NCI-H82 treated with DMSO at 0.1 percent for 48 hours (cell line): ENCODE measurements around the gene H3-3A.

Experiments
- DNase-seq: peaks from one replicate; lab custom pipeline; 2025; ENCODE audit not compliant: unreplicated experiment; lab: John Stamatoyannopoulos, UW

H3-3A gene

DNA sequence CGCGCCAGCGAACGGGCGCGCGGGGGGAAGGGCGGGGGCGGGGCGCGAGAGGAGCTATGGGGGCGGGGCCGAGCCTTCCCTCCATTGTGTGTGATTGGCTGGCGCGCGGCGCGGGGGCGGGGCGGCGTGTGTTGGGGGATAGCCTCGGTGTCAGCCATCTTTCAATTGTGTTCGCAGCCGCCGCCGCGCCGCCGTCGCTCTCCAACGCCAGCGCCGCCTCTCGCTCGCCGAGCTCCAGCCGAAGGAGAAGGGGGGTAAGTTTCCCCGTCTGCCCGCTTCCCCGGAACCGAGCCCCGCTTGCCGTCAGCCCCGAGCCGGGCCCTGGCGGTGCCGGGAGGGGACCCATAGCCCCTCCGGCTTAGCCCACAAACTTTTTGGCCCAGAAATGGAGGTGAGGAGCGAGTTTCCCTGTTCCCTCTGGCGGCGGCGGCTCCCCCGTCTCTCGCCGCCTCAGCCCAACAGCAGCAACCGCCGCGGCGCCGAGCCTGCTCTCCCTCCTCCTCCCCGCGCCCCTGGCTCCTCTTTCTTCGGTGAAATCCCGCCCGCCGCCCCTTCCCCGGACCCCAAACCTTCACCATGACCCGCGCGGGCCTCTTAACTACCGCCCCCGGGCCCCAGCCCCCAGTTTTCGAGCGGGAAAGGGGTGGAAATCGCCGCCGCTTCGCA, at the start of gene H3-3A:
H3-3A (plus strand) TSS at position 159 of the 666 bp plus-strand sequence. CDS start 1,636 bp downstream, outside the sequence.
- DNase-seq: peak; percentile 92

DNA sequence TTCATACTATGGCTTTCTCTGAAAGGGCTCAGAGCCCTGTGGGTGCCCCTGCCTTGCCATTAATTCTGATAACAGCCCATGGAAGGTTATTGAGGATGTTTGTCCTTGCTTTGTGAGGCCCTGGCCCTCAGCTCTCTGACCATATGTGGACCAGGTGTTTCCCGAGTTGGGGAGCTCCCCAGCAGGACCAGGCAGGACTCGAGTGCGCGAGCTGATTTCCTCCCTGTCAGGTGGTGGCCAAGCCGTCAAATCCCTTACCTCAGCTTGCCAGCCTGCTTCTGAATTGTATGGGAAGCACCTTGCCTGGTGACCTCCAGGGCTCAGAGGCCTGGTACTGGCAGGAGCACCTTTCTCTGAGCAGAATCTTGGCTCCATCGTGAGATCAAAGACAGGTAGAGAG, 45.4 kb upstream of the H3-3A start:
- DNase-seq: no peak

DNA sequence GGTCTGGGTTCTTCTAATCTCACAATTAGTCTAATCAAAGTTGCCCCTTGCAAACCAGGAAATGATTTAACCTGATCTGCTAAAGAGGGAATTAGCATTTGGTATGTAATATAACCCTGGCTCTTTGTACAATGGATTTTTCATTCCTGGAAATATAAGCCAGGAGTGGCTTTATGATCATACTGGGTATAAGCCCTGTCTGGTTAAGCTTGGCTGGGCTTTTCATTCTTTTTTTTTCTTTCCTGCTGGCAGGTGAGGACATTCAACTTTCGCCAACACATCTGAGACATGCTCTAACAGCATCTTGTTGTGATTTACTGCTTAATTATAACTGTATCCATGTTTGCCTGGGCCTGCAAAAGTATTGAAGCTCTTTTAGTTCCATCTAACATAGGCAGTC, 42.9 kb upstream of the H3-3A start:
- no peak for DNase-seq

DNA sequence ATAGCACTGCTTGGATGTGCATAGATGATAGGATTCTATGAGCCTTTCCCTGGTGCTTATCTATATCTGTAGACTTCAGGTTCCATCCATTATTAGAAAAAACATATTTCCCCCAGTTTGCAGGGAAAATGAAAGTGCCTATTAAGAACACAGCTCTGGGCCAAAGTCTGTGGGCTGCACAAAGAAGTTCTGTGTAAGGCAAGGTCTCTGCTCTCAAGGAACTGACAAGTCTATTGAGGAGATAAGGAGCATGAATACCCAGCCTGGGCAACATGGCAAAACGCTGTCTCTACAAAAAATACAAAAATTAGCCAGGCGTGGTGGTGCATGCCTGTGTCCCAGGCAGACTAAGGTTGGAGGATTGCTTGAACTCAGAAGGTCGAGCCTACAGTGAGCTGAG, 41.1 kb upstream of the H3-3A start:
- DNase-seq: no peak

DNA sequence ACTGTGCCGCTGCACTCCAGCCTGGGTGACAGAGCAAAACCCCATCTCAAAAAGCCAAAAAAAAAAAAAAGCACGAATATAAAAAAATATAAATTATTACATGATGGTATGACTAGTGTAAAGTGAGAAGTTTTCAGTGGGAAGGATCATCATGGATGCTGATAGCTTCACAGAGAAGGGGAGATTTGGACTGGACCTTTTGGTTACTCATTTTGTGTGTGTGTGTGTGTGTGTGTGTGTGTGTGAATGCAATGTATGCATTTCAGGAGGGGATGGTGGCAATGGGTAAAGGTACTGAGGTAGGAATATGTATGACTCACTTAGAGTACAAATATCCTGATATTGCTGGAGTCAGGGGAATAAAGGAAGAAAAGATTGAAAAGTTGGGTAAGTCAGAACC, 40.7 kb upstream of the H3-3A start:
- DNase-seq: no peak

DNA sequence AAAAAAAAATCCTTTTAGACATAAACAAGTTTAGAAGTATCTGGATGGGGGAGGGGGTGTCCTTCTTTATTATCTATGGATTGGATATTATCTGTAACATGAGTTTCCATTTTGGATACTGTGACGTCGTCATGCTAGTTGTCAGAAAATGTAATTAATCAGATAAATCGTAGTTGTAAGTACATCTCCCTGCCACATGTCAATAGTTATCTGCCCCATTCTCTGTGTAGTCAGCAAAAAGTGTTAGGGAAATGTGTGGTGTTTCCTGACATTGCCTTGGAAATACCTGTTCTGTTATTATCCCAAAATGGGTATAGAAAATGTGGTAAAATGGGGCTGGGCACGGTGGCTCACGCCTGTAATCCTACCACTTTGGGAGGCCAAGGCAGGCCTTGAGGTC, 38.8 kb upstream of the H3-3A start:
- DNase-seq: no peak

DNA sequence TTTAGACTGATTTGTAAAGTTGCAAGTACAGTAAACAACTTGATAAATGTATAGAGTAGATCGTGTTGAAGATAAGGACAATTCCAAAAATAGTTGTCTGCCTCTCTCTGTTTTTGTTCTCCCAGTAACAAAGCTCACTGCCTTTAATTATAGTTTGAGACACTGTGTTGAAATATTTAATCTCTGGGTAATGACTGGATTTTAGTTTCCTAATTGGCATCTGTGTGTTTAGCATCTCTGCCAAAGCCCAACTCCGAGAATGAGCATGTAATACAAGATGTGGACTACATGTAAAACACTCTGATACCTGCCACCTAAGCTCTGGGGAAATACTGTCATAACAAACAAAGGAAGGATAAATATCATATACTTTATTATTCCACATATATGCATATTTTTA, 35.7 kb upstream of the H3-3A start:
- DNase-seq: no peak

DNA sequence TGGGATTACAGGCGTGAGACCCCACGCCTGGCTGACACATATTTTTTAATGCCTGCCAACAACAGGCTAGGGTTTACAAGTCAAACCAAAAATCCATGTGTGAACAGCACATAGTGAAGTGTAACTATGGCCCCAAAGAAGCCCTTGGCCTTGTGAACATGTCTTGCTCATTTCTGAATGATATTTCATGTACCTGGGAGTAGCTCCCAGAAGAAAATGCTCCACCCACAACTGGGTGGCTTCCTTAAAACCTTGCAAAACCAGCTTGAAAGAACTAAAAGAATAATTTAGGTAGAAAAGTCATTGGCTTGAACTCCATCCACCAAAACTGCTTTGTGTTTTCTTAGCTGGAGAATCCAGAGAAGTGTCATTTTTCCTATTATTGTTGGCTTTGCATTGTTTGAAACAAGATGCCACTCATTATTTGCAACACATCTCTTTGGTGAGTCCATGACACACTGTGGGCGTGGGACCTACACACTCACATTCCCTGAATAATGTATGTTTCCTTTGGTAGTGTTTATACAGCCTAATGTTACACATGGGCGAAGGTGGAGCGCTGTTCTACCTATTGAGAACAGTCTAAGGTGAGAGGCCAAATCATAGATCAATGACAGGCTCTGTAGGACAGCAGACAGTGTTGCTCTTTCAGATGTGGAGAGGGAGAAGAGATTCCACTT, 34.8 kb upstream of the H3-3A start:
- no peak for DNase-seq

DNA sequence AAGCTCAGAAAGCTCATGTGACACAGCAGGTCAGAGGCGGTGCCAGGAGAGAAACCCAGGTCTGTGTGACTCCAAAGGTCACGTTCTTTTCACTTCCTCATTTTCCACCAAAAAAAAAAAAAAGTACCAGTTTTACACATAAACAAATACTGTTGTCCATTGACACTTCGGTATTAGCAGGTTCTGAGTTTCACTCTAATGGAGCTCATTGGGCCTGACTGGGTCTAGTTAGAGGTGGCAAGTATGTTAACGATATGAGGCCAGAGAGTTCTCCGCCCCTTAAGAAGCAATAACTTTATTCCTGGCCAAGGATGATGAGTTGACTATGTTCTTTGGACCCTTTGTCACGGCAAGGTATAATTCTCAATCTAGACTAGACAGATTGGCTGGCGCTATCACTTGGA, 33.4 kb upstream of the H3-3A start:
- no peak for DNase-seq

DNA sequence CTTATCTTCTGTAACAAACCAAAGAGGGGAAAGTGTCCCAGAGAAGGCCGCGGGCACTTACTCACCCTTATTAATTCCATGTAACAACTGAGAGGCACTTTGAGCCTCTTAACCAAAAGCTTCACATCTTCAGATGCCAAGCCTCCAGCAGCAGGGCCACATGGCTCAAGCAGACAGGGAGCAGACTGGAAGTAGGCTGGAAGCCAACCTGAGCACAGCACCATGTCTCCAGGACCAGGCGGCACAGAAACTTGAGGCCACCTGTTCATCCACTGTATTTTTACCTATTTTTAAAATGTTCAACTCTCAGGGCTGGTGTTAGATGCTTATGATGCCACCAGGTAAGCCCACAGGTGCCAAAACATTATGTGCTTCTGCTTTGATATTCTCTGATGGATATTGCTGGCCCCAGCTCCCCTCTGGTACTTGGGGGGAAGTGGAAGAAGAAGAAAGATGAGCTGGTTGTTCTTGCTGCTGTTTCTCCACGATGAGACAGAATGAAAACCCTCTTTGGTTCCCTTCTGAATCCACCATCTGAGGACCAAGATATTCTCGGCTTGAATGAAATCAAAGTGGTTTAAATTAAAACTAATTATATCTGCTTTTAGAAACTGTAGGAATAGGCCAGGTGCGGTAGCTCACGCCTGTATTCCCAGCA, 32.8 kb upstream of the H3-3A start:
- no peak for DNase-seq

DNA sequence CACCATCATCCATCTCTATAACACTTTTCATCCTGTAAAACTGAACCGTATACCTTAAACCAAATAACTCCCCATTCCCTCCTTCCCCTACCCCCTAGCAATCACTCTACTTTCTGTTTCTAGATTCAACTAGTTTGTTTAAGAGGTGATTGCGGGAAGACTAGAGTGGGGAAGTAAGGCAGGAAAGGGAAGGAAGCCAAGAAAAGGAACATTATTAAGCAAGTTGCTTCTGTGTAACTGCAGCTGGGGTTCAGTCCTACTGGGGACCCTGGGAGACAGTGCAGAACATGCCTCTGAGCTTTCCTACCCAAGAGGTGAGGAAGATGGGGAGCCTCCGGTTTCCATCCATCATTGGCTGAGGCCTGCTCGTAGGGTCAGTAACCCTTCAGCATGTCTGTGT, 28.9 kb upstream of the H3-3A start:
- DNase-seq: no peak

DNA sequence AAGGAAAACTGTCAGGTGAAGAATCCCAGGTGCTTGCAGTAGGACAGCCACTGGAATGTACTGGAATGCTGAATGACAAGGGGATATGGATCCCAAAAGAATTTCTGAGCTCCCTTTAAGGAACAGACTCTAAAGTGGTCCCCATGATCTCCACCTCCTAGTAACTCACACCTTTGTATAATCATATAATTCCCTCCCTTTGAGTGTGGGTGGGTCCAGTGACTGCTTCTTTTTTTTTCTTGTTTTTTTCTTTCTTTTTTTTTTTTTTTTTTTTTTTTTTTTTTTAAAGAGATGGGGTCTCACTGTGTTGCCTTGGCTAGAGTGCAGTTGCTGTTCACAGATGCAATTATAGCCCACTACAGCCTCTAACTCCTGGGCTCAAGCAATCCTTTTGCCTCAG, 28.5 kb upstream of the H3-3A start:
- DNase-seq: no peak

DNA sequence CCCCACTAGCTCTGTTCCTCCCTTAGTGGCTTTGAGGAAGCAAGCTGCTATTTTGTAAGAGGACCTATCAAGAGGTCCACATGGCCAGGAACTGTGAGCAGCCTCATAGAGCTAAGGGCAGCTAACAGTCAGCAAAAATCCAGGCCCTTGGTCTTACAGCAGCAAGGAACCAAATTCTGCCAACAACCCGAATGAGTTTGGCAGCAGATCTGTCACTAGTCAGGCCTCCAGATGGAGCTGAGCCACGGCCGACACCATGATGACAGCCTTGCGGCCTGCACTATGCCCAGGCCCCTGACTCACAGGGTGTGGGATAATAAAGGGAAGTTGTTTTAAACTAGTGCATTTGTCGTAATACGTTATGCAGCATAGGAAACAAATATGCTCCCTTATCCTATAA, 28.0 kb upstream of the H3-3A start:
- DNase-seq: no peak

DNA sequence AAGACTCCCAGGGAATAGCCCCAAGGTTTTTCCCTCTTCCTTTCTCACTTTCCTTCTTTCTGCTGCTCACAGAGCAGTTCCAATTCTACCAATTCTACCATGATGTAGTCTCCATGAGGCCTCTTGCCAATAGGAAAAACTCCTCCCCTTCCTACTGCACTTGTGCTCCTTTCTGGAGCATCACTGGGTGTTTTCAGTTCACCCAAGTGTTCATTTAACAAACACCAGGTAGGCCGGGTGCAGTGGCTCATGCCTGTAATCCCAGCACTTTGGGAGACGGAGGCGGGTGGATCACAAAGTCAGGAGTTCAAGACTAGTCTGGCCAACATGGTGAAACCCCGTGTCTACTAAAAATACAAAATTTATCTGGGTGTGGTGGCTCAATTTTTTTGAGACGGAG, 26.6 kb upstream of the H3-3A start:
- DNase-seq: no peak

DNA sequence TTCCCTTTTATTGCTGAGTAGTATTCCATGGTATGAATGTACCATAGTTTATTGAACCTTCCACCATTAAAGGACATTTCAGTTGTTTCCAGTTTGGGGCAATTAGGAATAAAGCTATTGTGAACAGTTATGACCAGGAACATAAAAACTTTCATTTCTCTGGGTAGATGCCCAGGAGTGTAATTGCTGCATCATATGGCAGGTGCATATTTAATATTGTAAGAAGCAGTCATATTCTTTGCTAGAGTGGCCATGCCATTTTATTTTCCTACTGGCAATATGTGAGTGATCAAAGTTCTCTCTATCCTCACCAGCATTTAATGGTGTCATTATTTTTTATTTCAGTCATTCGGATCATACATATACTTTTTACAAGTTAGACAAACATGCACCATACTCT, 23.9 kb upstream of the H3-3A start:
- DNase-seq: no peak

DNA sequence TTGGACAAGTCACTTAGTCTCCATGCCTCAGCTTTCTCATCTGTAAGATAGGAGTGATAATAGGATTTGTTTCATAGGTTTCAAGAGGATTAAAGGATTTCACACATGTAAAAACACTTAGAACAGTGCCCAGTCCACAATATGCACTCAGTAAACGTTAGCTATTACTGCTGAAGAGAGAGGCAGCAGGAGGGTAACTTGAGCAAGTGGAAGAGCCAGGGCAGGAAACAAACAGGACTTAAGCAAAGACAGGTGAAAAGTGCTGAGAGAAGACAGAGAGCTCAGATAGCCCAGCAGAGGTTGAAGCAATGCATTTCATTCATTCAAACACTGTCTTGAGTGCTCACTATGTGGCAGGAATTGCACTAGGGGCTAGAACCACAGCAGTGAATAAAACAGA, 21.1 kb upstream of the H3-3A start:
- peak; percentile 94 for DNase-seq

DNA sequence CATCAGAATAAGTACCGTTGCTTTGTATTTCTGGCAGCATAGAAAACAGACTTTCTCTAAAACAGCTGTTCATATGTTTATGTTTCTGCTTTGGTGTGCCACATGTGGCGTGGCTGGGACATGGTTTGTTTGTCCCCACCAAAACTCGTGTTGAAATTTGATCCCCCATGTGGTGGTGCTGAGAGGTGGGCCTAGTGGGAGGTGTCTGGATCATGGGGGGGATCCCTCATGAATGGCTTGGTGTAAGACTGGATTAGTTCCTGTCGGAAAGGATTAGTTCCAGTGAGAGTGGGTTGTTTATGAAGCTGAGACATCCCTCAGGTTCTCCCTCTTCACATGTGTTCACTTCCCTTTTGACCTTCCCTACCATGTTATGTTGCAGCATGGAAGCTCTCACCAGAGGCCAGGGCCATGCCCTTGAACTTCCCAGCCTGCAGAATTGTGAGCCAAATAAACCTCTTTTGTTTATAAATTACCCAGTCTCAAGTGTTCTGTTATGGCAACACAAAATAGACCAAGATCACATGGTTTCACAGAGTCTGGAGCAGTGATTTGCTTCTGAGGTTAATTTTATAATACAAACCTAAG, 17.9 kb upstream of the H3-3A start:
- peak; percentile 77 for DNase-seq

DNA sequence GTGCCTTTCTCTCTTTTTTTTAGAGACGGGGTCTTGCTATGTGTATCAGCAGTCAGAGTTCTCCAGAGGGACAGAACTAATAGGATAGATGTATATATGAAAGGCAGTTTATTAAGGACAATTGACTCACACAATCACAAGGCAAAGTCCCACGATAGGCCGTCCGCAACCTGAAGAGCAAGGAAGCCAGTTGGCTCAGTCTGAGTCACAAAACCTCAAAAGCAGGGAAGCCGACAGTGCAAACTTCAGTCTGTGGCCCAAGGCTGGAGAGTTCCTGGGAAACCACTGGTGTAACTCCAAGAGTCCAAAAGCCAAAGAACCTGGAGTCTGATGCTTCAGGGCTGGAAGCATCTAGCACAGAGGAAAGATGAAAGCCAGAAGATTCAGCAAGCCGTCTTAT, 16.3 kb upstream of the H3-3A start:
- DNase-seq: no peak

DNA sequence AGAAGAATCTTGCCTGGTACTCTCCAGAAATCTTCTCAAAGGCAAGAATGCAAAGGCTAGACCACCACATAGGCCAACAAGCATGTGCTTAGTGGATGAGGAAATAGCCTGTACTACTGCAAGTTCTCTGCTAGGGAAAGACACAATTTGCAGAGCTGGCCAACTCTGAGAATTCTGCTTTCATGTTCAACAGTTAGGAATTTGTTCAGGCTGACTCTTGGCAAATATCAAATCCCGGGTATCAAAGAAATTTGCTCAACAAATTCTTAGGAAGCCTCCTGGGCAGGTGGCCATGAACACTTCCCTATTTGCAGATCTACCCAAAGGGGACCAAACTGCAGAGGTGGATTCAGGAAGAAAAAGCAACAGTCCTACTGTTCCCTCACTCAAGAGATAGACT, 15.0 kb upstream of the H3-3A start:
- no peak for DNase-seq

DNA sequence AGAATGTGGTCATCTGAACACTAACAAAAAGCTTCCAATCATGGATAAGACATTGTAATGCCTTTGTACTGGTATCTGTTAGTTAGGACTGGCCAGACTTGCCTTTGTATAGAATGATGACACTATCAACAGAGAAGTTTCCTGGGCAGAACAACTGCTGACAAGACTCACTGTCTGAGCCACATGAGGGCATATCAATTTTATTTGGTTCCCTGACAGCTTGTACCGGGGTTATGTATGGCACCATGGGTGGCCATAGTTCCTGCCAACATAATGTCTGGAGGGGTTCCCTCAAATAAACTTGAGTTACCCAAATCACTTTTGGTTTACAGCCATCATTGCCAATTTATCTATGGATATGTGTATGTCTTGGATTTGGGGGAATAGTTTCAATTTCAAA, 13.6 kb upstream of the H3-3A start:
- DNase-seq: no peak

DNA sequence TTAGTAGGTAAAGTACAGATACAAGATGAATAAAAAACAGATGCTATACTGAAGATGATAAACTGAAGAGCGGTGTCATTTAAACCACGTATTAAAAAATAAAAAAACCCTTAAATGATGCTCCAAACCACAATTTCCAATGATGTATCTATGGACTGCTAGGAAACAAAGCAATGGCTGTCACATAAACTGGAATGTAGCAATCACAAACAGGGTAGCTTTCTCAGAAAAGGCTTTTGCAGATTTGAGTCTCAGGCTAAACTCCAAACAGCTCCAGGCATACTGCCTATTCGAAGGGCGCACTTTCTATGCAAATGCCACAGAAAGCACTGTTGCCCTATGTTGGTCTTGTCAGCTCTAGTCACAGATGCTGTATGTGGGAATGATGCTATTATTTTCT, 12.4 kb upstream of the H3-3A start:
- DNase-seq: no peak

DNA sequence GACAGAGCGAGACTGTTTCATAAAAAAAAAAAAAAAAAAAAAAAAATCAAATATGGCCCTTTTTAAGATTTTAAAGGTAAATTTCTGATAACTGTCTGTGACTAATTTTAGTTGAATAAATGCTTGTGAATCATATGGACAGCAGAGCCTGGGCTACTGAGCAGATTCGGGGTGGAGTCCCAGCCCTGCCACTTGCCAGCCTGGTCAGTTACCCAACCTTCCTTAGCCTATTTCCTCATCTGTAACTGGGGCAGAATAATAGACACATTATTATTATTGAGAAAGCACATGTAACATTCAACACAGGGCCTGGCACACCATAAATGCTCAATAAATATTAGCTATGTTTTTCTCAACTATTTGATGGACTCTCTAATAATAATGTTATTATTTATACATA, 11.2 kb upstream of the H3-3A start:
- no peak for DNase-seq
